H9 (cell line): ENCODE measurements around the gene MTSS2. TPM values are rescaled to one million over a fixed set of nuclear protein-coding genes. Genes with fewer than 3 reads are reported as not detected.

Source experiments
- DNase-seq: peaks from one replicate; pipeline ENCODE4 v3.0.0-alpha.2; 2017
- H2AFZ ChIP-seq: one replicate; pipeline ENCODE4 v1.6.1; 2013; ENCODE audit warnings: mild to moderate bottlenecking, low read length, control low read depth, moderate library complexity
- H2AK5ac ChIP-seq: 2 replicates; pipeline ENCODE4 v1.6.1; 2013; ENCODE audit warnings: low read length, control low read depth, mixed read lengths; ENCODE audit not compliant: insufficient read length
- H2BK120ac ChIP-seq: one replicate; pipeline ENCODE4 v1.6.1; 2013; ENCODE audit warnings: low read depth, mild to moderate bottlenecking, low read length, control low read depth, inconsistent platforms; ENCODE audit not compliant: poor library complexity, severe bottlenecking
- H2BK12ac ChIP-seq: 2 replicates; pipeline ENCODE4 v1.6.1; 2013; ENCODE audit warnings: low read length, control low read depth, mixed read lengths, low read depth; ENCODE audit not compliant: insufficient read length
- H2BK15ac ChIP-seq: 2 replicates; pipeline ENCODE4 v1.6.1; 2013; ENCODE audit warnings: low read depth, low read length, control low read depth
- H2BK20ac ChIP-seq: one replicate; pipeline ENCODE4 v1.6.1; 2013; ENCODE audit warnings: low read depth, mild to moderate bottlenecking, low read length, control low read depth, inconsistent platforms; ENCODE audit not compliant: poor library complexity, severe bottlenecking
- H2BK5ac ChIP-seq: 2 replicates; pipeline ENCODE4 v1.6.1; 2013; ENCODE audit warnings: low read length, control low read depth, mixed read lengths; ENCODE audit not compliant: insufficient read length
- H3K14ac ChIP-seq: 2 replicates; pipeline ENCODE4 v1.6.1; 2013; ENCODE audit warnings: low read length, control low read depth; ENCODE audit not compliant: insufficient read depth
- H3K18ac ChIP-seq: 2 replicates; pipeline ENCODE4 v1.6.1; 2013; ENCODE audit warnings: low read depth, mild to moderate bottlenecking, mixed read lengths, low read length, control low read depth; ENCODE audit not compliant: insufficient read length
- H3K23ac ChIP-seq: 2 replicates; pipeline ENCODE4 v1.6.1; 2013; ENCODE audit warnings: low read length, control low read depth, mixed read lengths, low read depth; ENCODE audit not compliant: insufficient read length
- H3K23me2 ChIP-seq: 2 replicates; pipeline ENCODE4 v1.6.1; 2013; ENCODE audit warnings: low read depth, mild to moderate bottlenecking, mixed read lengths, low read length, control low read depth; ENCODE audit not compliant: insufficient read length, poor library complexity, severe bottlenecking
- H3K27ac ChIP-seq: 2 replicates; pipeline ENCODE4 v1.5.1; 2013; ENCODE audit warnings: low read length, control low read depth, mixed read lengths, low read depth; ENCODE audit not compliant: insufficient read length
- H3K27me3 ChIP-seq: 2 replicates; pipeline ENCODE4 v1.6.1; 2013; ENCODE audit warnings: low read length, control low read depth, inconsistent platforms; ENCODE audit not compliant: insufficient read depth
- H3K4ac ChIP-seq: 2 replicates; pipeline ENCODE4 v1.6.1; 2013; ENCODE audit warnings: low read depth, mild to moderate bottlenecking, control low read depth, inconsistent platforms, low read length, moderate library complexity
- H3K4me1 ChIP-seq: 2 replicates; pipeline ENCODE4 v1.6.1; 2013; ENCODE audit warnings: low read length, control low read depth, inconsistent platforms; ENCODE audit not compliant: insufficient read depth
- H3K4me2 ChIP-seq: 2 replicates; pipeline ENCODE4 v1.6.1; 2013; ENCODE audit warnings: low read length, control low read depth, mixed read lengths; ENCODE audit not compliant: insufficient read length, insufficient read depth
- H3K56ac ChIP-seq: 2 replicates; pipeline ENCODE4 v1.6.1; 2013; ENCODE audit warnings: low read depth, mild to moderate bottlenecking, mixed read lengths, low read length, control low read depth; ENCODE audit not compliant: insufficient read length
- H3K79me1 ChIP-seq: 2 replicates; pipeline ENCODE4 v1.6.1; 2013; ENCODE audit warnings: low read depth, mild to moderate bottlenecking, moderate library complexity, low read length, control low read depth, inconsistent platforms; ENCODE audit not compliant: insufficient read depth, poor library complexity, severe bottlenecking
- H3K79me2 ChIP-seq: 2 replicates; pipeline ENCODE4 v1.6.1; 2013; ENCODE audit warnings: low read length, control low read depth, inconsistent platforms; ENCODE audit not compliant: insufficient read depth
- H3K9ac ChIP-seq: 2 replicates; pipeline ENCODE4 v1.6.1; 2013; ENCODE audit warnings: low read length, control low read depth, mixed read lengths; ENCODE audit not compliant: insufficient read length; ENCODE audit errors: extremely low read depth
- H3K9me3 ChIP-seq: one replicate; pipeline ENCODE4 v1.6.1; 2013; ENCODE audit warnings: low read depth, low read length, inconsistent platforms; ENCODE audit not compliant: control insufficient read depth
- H3T11ph ChIP-seq: one replicate; pipeline ENCODE4 v1.6.1; 2013; ENCODE audit warnings: mild to moderate bottlenecking, low read length, control low read depth, inconsistent platforms
- H4K20me1 ChIP-seq: one replicate; pipeline ENCODE4 v1.6.1; 2013; ENCODE audit not compliant: control insufficient read depth, insufficient read length, insufficient read depth
- H4K5ac ChIP-seq: 2 replicates; pipeline ENCODE4 v1.6.1; 2013; ENCODE audit warnings: low read depth, mild to moderate bottlenecking, mixed read lengths, low read length, control low read depth; ENCODE audit not compliant: insufficient read length
- H4K8ac ChIP-seq: replicated peaks from 2 replicates; pipeline ENCODE4 v1.6.1; 2013; ENCODE audit warnings: low read length, control low read depth, mixed read lengths, low read depth; ENCODE audit not compliant: insufficient read length
- H4K91ac ChIP-seq: 2 replicates; pipeline ENCODE4 v1.6.1; 2013; ENCODE audit warnings: low read depth, mild to moderate bottlenecking, moderate library complexity, mixed read lengths, low read length, control low read depth; ENCODE audit not compliant: insufficient read length
- H3K27ac Mint-ChIP-seq, 3 experiments: 2 replicates in 2 of 3; 3 replicates in 1 of 3; pipeline ENCODE4 v1.8.0; 2020 to 2021; ENCODE audit warnings: mixed read lengths in 3 of 3, mild to moderate bottlenecking in 1 of 3, moderate library complexity in 1 of 3
- H3K27me3 Mint-ChIP-seq: 2 replicates; pipeline ENCODE4 v1.8.0; 2021; ENCODE audit warnings: low read depth, mild to moderate bottlenecking, moderate library complexity, mixed read lengths
- H3K36me3 Mint-ChIP-seq, 3 experiments: 2 replicates in 2 of 3; 3 replicates in 1 of 3; pipeline ENCODE4 v1.8.0; 2020 to 2021; ENCODE audit warnings: low read depth in 3 of 3, mixed read lengths in 3 of 3; ENCODE audit not compliant: insufficient read depth in 1 of 3
- H3K4me1 Mint-ChIP-seq, 2 experiments: 2 replicates each; pipeline ENCODE4 v1.8.0; 2020; ENCODE audit warnings: mixed read lengths in 2 of 2
- H3K4me3 Mint-ChIP-seq, 2 experiments: 2 replicates in 1 of 2; 3 replicates in 1 of 2; pipeline ENCODE4 v1.8.0; 2020 to 2021; ENCODE audit warnings: mild to moderate bottlenecking in 2 of 2, mixed read lengths in 2 of 2, moderate library complexity in 1 of 2
- H3K9me3 Mint-ChIP-seq, 2 experiments: 2 replicates in 1 of 2; 3 replicates in 1 of 2; pipeline ENCODE4 v1.8.0; 2020; ENCODE audit warnings: mild to moderate bottlenecking in 2 of 2, mixed read lengths in 2 of 2, moderate library complexity in 1 of 2
- WGBS: extraction: QIAGEN DNeasy Blood & Tissue Kit; methylation state at CpG from one replicate; pipeline ENCODE4 v1.1.7; 2013; ENCODE audit warnings: missing lambda C conversion rate, low lambda C conversion rate, mixed read lengths; ENCODE audit not compliant: insufficient read length; ENCODE audit errors: extremely low coverage; 5-methylcytosine and 5-hydroxymethylcytosine counted together
- total RNA-seq: library from RNA; stranded (reverse); gene quantifications from 2 replicates; pipeline ENCODE4 v1.2.1, GENCODE V29; 2021
- TF ChIP-seq, protein P1 (sequence below): fragments of 200-600 bp; sonication (generic); conservative IDR thresholded peaks from 3 replicates; pipeline ENCODE4 v1.8.0; 2021; ENCODE audit warnings: antibody characterized with exemption, mild to moderate bottlenecking

Gene MTSS2
- total RNA-seq, 1 experiment from 2014 or later: 41.0 TPM

DNA sequence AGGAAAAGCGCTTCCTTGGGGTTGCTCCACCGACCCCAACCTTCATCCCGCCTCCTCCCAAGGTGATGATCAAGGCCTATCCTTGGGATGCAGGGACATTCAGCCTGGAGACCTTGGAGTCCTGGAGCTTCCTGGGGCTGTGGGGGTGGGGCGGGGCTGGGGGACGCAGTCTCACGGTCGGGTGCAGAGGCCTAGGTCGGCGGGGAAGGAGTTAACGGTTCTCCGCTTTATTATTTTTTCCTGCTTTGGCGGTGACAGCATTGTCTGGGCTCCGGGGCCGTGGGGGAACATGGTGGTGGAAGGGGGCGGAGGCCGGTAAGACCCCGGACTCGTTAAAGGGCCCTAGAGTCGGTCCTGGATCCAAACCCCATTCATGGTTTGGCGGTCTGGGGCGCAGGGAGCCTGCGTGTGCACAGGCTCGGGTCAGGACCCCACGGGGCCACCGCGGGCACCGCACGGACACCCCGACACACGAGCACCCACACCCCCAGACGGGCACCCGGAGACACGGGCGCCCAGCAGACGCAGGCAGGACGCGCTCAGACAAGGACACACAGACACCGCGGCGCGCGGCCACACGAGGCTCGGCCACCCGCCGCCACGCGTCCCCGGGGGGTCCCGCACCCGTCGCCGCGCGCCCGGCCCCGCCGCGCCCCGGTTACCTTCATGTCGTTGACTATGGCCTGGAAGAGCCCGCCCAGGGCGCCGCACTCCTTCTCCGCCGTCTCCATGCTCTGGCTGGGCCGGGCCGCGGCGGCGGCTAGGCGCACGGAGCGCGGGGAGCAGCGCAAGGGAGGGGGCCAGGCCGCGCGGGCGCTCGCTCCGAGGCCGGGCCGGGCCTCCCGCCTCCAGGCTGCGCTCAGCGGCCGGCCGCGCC, 554 bp downstream of the MTSS2 start:
- no peaks in the 10 kb centered on the region for H3K9me3 Mint-ChIP-seq
- H3K27ac ChIP-seq: no peak overlapping the region
- H3K4me3 Mint-ChIP-seq: peak overlapping the region; percentile 68 to 79
- H3K27me3 ChIP-seq: no peaks in the 10 kb centered on the region
- TF ChIP-seq, protein P1, sequence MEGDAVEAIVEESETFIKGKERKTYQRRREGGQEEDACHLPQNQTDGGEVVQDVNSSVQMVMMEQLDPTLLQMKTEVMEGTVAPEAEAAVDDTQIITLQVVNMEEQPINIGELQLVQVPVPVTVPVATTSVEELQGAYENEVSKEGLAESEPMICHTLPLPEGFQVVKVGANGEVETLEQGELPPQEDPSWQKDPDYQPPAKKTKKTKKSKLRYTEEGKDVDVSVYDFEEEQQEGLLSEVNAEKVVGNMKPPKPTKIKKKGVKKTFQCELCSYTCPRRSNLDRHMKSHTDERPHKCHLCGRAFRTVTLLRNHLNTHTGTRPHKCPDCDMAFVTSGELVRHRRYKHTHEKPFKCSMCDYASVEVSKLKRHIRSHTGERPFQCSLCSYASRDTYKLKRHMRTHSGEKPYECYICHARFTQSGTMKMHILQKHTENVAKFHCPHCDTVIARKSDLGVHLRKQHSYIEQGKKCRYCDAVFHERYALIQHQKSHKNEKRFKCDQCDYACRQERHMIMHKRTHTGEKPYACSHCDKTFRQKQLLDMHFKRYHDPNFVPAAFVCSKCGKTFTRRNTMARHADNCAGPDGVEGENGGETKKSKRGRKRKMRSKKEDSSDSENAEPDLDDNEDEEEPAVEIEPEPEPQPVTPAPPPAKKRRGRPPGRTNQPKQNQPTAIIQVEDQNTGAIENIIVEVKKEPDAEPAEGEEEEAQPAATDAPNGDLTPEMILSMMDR: no peak
- H4K91ac ChIP-seq: no peak overlapping the region
- no peak overlapping the region for H3T11ph ChIP-seq
- WGBS: no CpG with 5 or more reads among the region's 90 CpGs
- no peaks in the 10 kb centered on the region for H3K79me2 ChIP-seq
- no peak overlapping the region for H3K56ac ChIP-seq
- peak overlapping the region; percentile 61 for H3K4me2 ChIP-seq
- H2BK12ac ChIP-seq: no peak overlapping the region
- no peak overlapping the region; the same call in 1 of the 2 replicates for H3K14ac ChIP-seq
- peaks cover 6% of the 10 kb centered on the region; the same call in 1 of the 2 replicates for H3K4me1 ChIP-seq
- H3K23ac ChIP-seq: no peak overlapping the region
- H2BK15ac ChIP-seq: no peak overlapping the region
- H3K9ac ChIP-seq: no peak overlapping the region
- no peak for DNase-seq
- no peak overlapping the region for H3K18ac ChIP-seq
- peaks cover 2% of the 10 kb centered on the region; the same call in 1 of the 2 replicates for H3K27me3 Mint-ChIP-seq
- peaks cover 7% of the 10 kb centered on the region for H3K23me2 ChIP-seq
- no peak overlapping the region for H3K4ac ChIP-seq
- H4K5ac ChIP-seq: no peak overlapping the region
- H3K79me1 ChIP-seq: no peaks in the 10 kb centered on the region
- H2BK5ac ChIP-seq: no peak overlapping the region
- no peaks in the 10 kb centered on the region for H4K20me1 ChIP-seq
- no peak overlapping the region for H2BK20ac ChIP-seq
- H3K36me3 Mint-ChIP-seq: no peaks in the 10 kb centered on the region; a peak in 1 of 7 replicates
- no peak overlapping the region for H2AK5ac ChIP-seq
- no peak overlapping the region for H3K27ac Mint-ChIP-seq
- H3K4me1 Mint-ChIP-seq: peaks cover 19 to 30% of the 10 kb centered on the region in 2 experiments
- H3K9me3 ChIP-seq: no peaks in the 10 kb centered on the region
- H2AFZ ChIP-seq: no peak overlapping the region
- no peak overlapping the region for H4K8ac ChIP-seq
- no peak overlapping the region for H2BK120ac ChIP-seq
